Astrocyte (in vitro differentiated cells and primary cell): ENCODE measurements around the gene EML5. TPM values are rescaled to one million over a fixed set of nuclear protein-coding genes. Genes with fewer than 3 reads are reported as not detected.

Experiments
- DNase-seq: peaks from one replicate; pipeline ENCODE4 v3.0.0-alpha.2; 2010; ENCODE audit warnings: low read depth
- FAIRE-seq: peaks from 2 replicates; lab custom pipeline; 2011; peaks lifted over from hg19 to GRCh38; lab: Jason Lieb, UNC
- H2AFZ ChIP-seq: 2 replicates; pipeline ENCODE4 v1.6.0; 2012; ENCODE audit warnings: low read depth, low read length, inconsistent platforms
- H3K27ac ChIP-seq: 2 replicates; pipeline ENCODE4 v1.5.1; 2011; ENCODE audit warnings: low read depth, low read length, inconsistent platforms
- H3K27me3 ChIP-seq: 2 replicates; pipeline ENCODE4 v1.6.0; 2011; ENCODE audit warnings: low read length, inconsistent platforms; ENCODE audit not compliant: insufficient read depth
- H3K36me3 ChIP-seq: 2 replicates; pipeline ENCODE4 v1.5.1; 2011; ENCODE audit warnings: low read length, inconsistent platforms; ENCODE audit not compliant: insufficient read depth
- H3K4me1 ChIP-seq: 2 replicates; pipeline ENCODE4 v1.5.1; 2011; ENCODE audit warnings: low read length, inconsistent platforms; ENCODE audit not compliant: insufficient read depth
- H3K4me2 ChIP-seq: 2 replicates; pipeline ENCODE4 v1.6.0; 2012; ENCODE audit warnings: low read length, inconsistent platforms
- H3K4me3 ChIP-seq: 2 replicates; pipeline ENCODE4 v1.5.1; 2011; ENCODE audit warnings: low read depth, mild to moderate bottlenecking, low read length, inconsistent platforms; ENCODE audit not compliant: insufficient read depth
- H3K79me2 ChIP-seq: 2 replicates; pipeline ENCODE4 v1.6.0; 2012; ENCODE audit warnings: mild to moderate bottlenecking, low read length, inconsistent platforms; ENCODE audit not compliant: insufficient read depth
- H3K9ac ChIP-seq: 2 replicates; pipeline ENCODE4 v1.6.0; 2012; ENCODE audit warnings: mild to moderate bottlenecking, low read length, inconsistent platforms
- H3K9me3 ChIP-seq: 2 replicates; pipeline ENCODE4 v1.5.1; 2012; ENCODE audit warnings: low read depth, mild to moderate bottlenecking, low read length, inconsistent platforms; ENCODE audit not compliant: insufficient read depth
- H4K20me1 ChIP-seq: 2 replicates; pipeline ENCODE4 v1.6.0; 2012; ENCODE audit warnings: low read length, inconsistent platforms; ENCODE audit not compliant: insufficient read depth
- H3K27ac Mint-ChIP-seq: one replicate; pipeline ENCODE4 v1.8.0; 2021; ENCODE audit warnings: mild to moderate bottlenecking, mixed read lengths; ENCODE audit not compliant: unreplicated experiment
- H3K27me3 Mint-ChIP-seq: one replicate; pipeline ENCODE4 v1.8.0; 2021; ENCODE audit warnings: low read depth, mixed read lengths; ENCODE audit not compliant: unreplicated experiment
- H3K36me3 Mint-ChIP-seq: one replicate; pipeline ENCODE4 v1.8.0; 2021; ENCODE audit warnings: low read depth, mixed read lengths; ENCODE audit not compliant: unreplicated experiment
- H3K4me1 Mint-ChIP-seq: one replicate; pipeline ENCODE4 v1.8.0; 2021; ENCODE audit warnings: low read depth, mixed read lengths; ENCODE audit not compliant: unreplicated experiment
- H3K4me3 Mint-ChIP-seq: one replicate; pipeline ENCODE4 v1.8.0; 2021; ENCODE audit warnings: mild to moderate bottlenecking, moderate library complexity, mixed read lengths; ENCODE audit not compliant: unreplicated experiment
- H3K9me3 Mint-ChIP-seq: one replicate; pipeline ENCODE4 v1.8.0; 2021; ENCODE audit warnings: mild to moderate bottlenecking, mixed read lengths; ENCODE audit not compliant: unreplicated experiment
- CTCF ChIP-seq: IDR thresholded peaks from 2 replicates; pipeline ENCODE4 v1.5.1; 2011; ENCODE audit warnings: low read depth, mild to moderate bottlenecking, inconsistent platforms, low read length, moderate library complexity; ENCODE audit not compliant: insufficient read depth
- EZH2 ChIP-seq: IDR thresholded peaks from 2 replicates; pipeline ENCODE4 v1.6.1; 2012; ENCODE audit warnings: mild to moderate bottlenecking, low read length, inconsistent platforms; ENCODE audit not compliant: insufficient read depth
- total RNA-seq: library from RNA; stranded (reverse); gene quantifications from 2 replicates; pipeline ENCODE4 v1.2.1, GENCODE V29; 2021

Gene EML5
- total RNA-seq, 1 donor from 2014 or later, result 0.05 TPM

- H3K9me3 ChIP-seq, result no peaks in the 10 kb centered on the region
- peaks cover 68% of the 10 kb centered on the region for H3K36me3 ChIP-seq
- H3K9ac ChIP-seq, result no peak overlapping the region
- no peak overlapping the region for H2AFZ ChIP-seq
- Mint-ChIP-seq H3K36me3 (peaks cover 25% of the 10 kb centered on the region), H3K4me3 (no peak overlapping the region), H3K9me3 (no peaks in the 10 kb centered on the region), H3K27me3 (no peaks in the 10 kb centered on the region), H3K27ac (no peak overlapping the region), H3K4me1 (peaks cover 12% of the 10 kb centered on the region)
- H3K4me3 ChIP-seq, result no peak overlapping the region
- H3K4me2 ChIP-seq, result no peak overlapping the region
- DNase-seq, result no peak
- no peak overlapping the region for H3K27ac ChIP-seq
- no peak for TF ChIP-seq EZH2
- TF ChIP-seq CTCF, result no peak
- no peaks in the 10 kb centered on the region for H3K27me3 ChIP-seq
- no peaks in the 10 kb centered on the region for H3K79me2 ChIP-seq
- H3K4me1 ChIP-seq, result no peaks in the 10 kb centered on the region
- H4K20me1 ChIP-seq, result peaks cover 13% of the 10 kb centered on the region
- FAIRE-seq, result no peak
Measured at GRCh38 chr14:88599326-88599725, 193.4 kb downstream of the EML5 start.

- Histone ChIP-seq H3K36me3 (peaks cover 66% of the 10 kb centered on the region), H3K27me3 (no peaks in the 10 kb centered on the region), H3K79me2 (no peaks in the 10 kb centered on the region), H4K20me1 (peaks cover 13% of the 10 kb centered on the region), H3K27ac (no peak overlapping the region), H3K4me3 (no peak overlapping the region), H3K4me1 (no peaks in the 10 kb centered on the region), H2AFZ (no peak overlapping the region), H3K9ac (no peak overlapping the region), H3K9me3 (no peaks in the 10 kb centered on the region), H3K4me2 (no peak overlapping the region)
- H3K27me3 Mint-ChIP-seq, result no peaks in the 10 kb centered on the region
- DNase-seq (no peak), FAIRE-seq (no peak)
- no peak overlapping the region for H3K4me3 Mint-ChIP-seq
- no peaks in the 10 kb centered on the region for H3K9me3 Mint-ChIP-seq
- H3K36me3 Mint-ChIP-seq, result peaks cover 26% of the 10 kb centered on the region
- H3K27ac Mint-ChIP-seq, result no peak overlapping the region
- TF ChIP-seq CTCF (no peak), EZH2 (no peak)
- H3K4me1 Mint-ChIP-seq, result peaks cover 12% of the 10 kb centered on the region
Measured at GRCh38 chr14:88598097-88598675, 194.6 kb downstream of the EML5 start.

DNA sequence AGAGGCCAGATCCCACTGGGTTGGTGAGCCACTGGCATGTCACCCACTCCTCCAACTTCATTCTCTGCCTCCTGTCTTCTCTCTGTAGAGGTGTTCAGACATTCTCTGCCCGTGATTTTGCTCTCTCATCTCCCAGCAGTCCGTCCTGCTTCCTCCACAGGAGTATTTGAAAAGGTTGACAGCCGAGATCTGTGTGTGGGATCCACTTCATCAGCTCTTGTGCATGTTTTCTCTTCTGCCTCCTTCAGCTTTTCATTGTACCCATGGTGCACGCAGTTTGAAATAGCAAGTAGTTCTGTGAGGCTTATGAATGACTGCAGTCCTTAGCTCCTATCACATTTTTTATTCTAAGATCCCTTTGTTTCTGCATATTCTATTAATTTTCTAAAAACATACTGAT is 195.2 kb downstream of the EML5 start:
- H2AFZ ChIP-seq, result no peak overlapping the region
- H3K4me2 ChIP-seq, result no peak overlapping the region
- no peaks in the 10 kb centered on the region for H3K4me1 ChIP-seq
- H3K4me3 ChIP-seq, result no peak overlapping the region
- H3K27ac ChIP-seq, result no peak overlapping the region
- no peak overlapping the region for H3K9ac ChIP-seq
- no peaks in the 10 kb centered on the region for H3K27me3 Mint-ChIP-seq
- H3K4me3 Mint-ChIP-seq, result no peak overlapping the region
- H3K79me2 ChIP-seq, result no peaks in the 10 kb centered on the region
- H3K36me3 ChIP-seq, result peaks cover 62% of the 10 kb centered on the region
- TF ChIP-seq EZH2 (no peak), CTCF (no peak)
- peaks cover 25% of the 10 kb centered on the region for H3K36me3 Mint-ChIP-seq
- H3K9me3 ChIP-seq, result no peaks in the 10 kb centered on the region
- H4K20me1 ChIP-seq, result peaks cover 13% of the 10 kb centered on the region
- H3K4me1 Mint-ChIP-seq, result peaks cover 12% of the 10 kb centered on the region
- no peaks in the 10 kb centered on the region for H3K9me3 Mint-ChIP-seq
- FAIRE-seq, result no peak
- H3K27me3 ChIP-seq, result no peaks in the 10 kb centered on the region
- no peak overlapping the region for H3K27ac Mint-ChIP-seq
- DNase-seq, result no peak
